ENCODE data around the gene MAGIX.
A peak's percentile ranks its signal among the peaks of the same experiment; 100 is the strongest.

Gene MAGIX

GRCh38 chrX:49199315-49199595, 36.7 kb downstream of the MAGIX start:
- TF ChIP-seq FOXP2 (optimal IDR thresholded peaks at IDR 0.05; ENCODE audit: borderline replicate concordance, extremely low read depth, extremely low read length, insufficient read depth) = no peak
- TF ChIP-seq POLR2AphosphoS5 (IDR thresholded peaks at IDR 0.05; ENCODE audit: low read depth, low read length) = no peak
- TF ChIP-seq REST (IDR thresholded peaks at IDR 0.05; ENCODE audit: insufficient read depth in 1 of 2, low read depth in 2 of 2, low read length in 2 of 2) = no peak
- no peak for TF ChIP-seq SIN3A (IDR thresholded peaks at IDR 0.05; ENCODE audit: borderline replicate concordance, insufficient read depth, low read length)
- TF ChIP-seq TAF1 (IDR thresholded peaks at IDR 0.05; ENCODE audit: borderline replicate concordance, insufficient read depth, low read length) = no peak

DNA sequence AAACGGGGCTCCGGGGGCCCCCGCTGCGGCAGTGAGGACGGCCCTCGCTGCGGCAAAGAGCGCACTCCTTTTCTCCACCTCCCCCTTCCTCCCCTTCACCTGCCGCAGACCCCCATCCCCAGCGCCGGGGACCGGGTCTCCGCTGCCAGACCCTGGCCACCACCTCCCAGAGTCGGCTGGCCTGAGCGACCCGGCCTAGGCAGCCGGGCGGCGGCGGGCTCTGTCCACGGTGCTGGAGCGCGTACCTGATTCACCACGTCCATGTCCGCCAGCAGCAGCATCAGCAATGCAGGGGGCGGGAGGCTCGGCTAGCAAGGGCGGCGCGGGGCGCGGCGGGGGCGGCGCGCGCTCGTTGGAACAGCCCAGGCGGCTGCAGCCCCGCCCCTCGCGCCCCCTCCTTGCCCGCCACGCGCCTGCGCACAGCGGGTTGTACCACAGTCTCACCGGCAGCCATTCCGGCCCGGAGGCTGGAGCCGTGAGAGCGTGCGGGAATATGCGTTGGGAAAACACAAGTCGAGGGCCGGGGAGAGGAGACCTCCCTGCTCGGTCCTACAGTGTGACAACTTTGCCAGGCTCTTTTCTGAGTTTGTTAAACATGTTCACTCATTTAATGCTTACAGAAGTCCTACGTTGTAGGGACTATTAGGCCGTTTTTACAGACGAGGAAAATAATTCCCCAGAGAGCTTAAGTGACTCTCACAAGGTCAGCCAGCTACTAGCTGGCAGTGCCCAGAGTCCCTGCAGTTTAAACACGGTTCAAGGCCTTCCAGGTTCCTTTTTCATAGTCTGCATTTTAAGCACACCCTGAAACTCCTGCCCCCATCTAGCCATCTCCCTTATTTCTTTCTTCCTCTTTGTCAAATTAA, 37.6 kb downstream of the MAGIX start, which contains the start of gene SYP:
SYP (minus strand) TSS at position 288 of the 866 bp plus-strand sequence; CDS start at position 281, 7 bp downstream.
- TF ChIP-seq POLR2AphosphoS5 (IDR thresholded peaks at IDR 0.05; ENCODE audit: low read depth, low read length) = peak; percentile 89
- no peak for TF ChIP-seq FOXP2 (optimal IDR thresholded peaks at IDR 0.05; ENCODE audit: borderline replicate concordance, extremely low read depth, extremely low read length, insufficient read depth)
- peak; percentile 89; the same call in 1 of the 2 replicates for TF ChIP-seq SIN3A (IDR thresholded peaks at IDR 0.05; ENCODE audit: borderline replicate concordance, insufficient read depth, low read length)
- peak; percentile 61; the same call in 1 of the 2 replicates for TF ChIP-seq TAF1 (IDR thresholded peaks at IDR 0.05; ENCODE audit: borderline replicate concordance, insufficient read depth, low read length)
- peak; percentile 96 to 98 for TF ChIP-seq REST (IDR thresholded peaks at IDR 0.05; ENCODE audit: insufficient read depth in 1 of 2, low read depth in 2 of 2, low read length in 2 of 2)

GRCh38 chrX:49202022-49202421, 39.5 kb downstream of the MAGIX start:
- TF ChIP-seq SIN3A (IDR thresholded peaks at IDR 0.05; ENCODE audit: borderline replicate concordance, insufficient read depth, low read length) (no peak), POLR2AphosphoS5 (IDR thresholded peaks at IDR 0.05; ENCODE audit: low read depth, low read length) (no peak), REST (IDR thresholded peaks at IDR 0.05; ENCODE audit: insufficient read depth in 1 of 2, low read depth in 2 of 2, low read length in 2 of 2) (no peak), FOXP2 (optimal IDR thresholded peaks at IDR 0.05; ENCODE audit: borderline replicate concordance, extremely low read depth, extremely low read length, insufficient read depth) (no peak), TAF1 (IDR thresholded peaks at IDR 0.05; ENCODE audit: borderline replicate concordance, insufficient read depth, low read length) (no peak)

- TF ChIP-seq POLR2AphosphoS5 (IDR thresholded peaks at IDR 0.05; ENCODE audit: low read depth, low read length) (no peak), SIN3A (IDR thresholded peaks at IDR 0.05; ENCODE audit: borderline replicate concordance, insufficient read depth, low read length) (no peak), TAF1 (IDR thresholded peaks at IDR 0.05; ENCODE audit: borderline replicate concordance, insufficient read depth, low read length) (no peak), FOXP2 (optimal IDR thresholded peaks at IDR 0.05; ENCODE audit: borderline replicate concordance, extremely low read depth, extremely low read length, insufficient read depth) (no peak), REST (IDR thresholded peaks at IDR 0.05; ENCODE audit: insufficient read depth in 1 of 2, low read depth in 2 of 2, low read length in 2 of 2) (no peak)
Measured at GRCh38 chrX:49203536-49203935, 41.0 kb downstream of the MAGIX start.
